NCI-H1417 (cell line): ENCODE results near the gene POMT2.
"Not testable (repeated sequence)": the region's sequence is repeated elsewhere in the genome, so short reads cannot be mapped to it uniquely, and the experiment has no call there.

Source experiments
- DNase-seq, 3 experiments: peaks; one replicate each; lab custom pipeline; 2025; lab: John Stamatoyannopoulos, UW

POMT2 gene

DNA sequence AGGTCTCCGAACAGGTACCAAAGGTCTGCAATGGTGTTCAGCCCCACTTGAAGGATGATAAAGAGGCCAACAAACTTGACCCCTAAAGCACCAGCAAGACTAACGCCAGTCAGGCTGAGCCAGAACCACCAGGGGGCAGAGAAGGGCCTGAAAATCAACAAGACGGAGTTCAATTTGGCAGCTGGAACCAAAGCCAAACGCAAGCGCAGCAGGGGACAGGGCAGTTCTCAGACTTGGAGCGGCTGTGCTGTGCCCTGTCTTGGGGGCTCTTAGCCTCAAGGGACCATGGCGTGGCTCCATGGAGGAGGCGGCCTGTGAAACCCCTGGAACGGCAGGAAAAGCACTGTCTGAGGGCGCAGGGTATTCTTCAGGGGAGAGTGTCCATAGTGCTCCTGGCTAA is 19.6 kb downstream of the POMT2 start:
- DNase-seq: peak; percentile 36 to 76 (median 49)

DNA sequence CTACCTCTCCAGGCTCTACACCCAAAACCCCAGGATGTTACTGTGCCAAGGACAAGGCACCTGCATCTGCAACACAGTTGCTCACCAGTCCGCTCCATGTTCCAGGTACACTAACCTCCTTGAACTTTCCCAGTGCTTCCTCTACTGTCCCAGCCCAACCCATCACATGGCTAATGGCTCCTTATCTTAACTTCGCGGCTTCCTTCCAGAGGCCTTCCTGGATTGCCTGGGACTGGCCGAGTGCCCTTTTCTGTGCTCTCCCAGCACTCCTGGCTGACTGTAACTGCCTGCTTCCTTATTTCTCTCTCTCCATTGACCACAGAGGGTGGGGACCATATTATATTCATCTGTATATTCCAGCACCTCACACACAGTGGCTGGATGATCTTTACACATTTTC is 20.9 kb downstream of the POMT2 start:
- DNase-seq: no peak

DNA sequence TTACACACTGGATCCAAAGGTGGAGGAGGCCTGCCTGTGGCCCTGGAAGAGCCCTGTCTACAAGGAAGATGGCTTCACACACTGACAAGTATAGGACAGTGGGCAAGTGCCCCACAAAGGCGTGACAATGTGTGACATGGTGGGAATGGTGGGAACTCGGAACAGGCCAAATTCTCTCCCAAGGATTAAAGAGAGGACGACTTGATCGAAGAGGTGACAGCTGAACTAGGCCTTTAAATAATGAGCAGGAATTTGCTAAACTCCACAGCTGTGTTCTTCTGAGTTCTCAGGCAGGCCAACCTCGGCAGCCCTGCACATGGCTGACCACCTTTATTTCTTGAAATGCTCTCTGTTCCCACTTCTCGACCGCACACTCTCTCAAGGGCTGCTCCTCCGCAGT is 23.8 kb downstream of the POMT2 start:
- no peak for DNase-seq

DNA sequence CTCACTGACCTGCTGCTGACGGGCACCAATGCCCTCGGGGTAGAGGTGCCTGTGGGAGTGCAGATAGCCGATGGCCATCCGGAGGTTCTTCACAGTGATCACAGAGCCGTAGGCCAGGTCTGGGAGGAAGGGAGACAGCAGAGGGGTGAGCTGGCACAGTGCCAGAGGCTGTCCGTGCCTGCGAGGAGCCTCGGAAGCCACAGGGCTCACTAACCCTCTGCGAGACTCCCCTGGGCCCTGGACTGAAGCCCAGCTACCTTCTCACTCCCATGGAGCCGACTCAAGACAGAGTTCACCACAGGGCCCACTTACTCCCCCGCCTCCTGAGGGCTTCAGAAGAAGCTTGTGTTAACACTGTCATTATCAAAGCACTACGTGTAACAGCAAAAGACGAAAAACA is 24.5 kb downstream of the POMT2 start:
- no peak for DNase-seq

DNA sequence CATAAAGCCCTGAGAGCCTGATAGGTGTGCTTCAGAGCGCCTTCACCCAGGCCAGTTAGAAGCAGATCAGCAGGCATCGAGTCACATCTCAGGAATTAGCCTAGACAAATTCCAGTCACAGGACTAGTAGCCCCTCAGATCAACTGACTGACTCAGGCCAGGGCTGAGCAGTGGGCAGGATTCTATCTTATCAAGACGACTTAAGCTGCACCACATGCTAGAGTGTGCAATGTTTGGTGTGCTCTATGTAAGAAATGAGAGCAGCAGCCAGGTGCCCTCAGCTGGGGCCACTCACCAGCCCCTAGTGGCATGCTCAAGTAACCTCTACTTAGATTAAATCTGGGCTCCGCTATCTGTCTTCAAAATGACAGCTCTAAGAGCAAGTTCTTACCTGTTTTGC is 30.0 kb downstream of the POMT2 start:
- no peak for DNase-seq

DNA sequence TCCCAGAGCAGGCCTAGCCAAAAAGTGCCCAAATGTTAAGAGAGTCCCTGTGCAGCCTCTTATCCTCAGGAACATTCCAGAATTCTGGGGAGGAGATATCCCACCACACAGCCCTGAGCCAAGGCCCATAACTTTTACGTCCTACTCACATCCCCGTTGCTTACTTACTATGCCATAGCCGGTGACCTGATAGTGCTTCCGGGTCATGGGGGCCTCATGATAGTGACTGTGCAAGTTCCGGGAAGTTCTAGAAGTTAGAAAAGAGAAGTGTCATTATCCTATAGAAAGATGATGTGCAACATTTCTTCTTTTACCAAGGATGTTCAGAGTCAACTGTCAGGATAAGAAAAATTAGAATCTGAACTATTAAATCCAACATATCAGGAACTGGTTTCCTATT is 34.1 kb downstream of the POMT2 start:
- no peak for DNase-seq

DNA sequence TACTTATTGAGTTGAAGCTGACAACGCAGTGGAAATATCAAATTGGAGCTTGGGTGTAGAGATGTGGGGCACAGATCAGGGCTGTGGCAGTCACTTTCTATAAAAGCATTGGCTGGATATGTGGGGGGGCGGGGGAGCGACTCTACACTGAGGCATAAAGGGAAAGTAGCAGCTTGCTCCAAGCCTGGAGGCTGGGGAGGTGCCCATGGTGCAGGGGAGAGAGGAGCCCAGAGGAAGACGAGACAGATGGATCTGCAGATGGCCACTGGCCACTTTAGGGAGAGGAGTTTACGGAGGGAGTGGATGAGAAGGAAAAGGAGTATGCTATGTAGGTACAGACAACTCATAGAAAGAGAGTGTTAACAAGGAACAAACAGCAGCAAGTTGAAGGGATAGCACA is 36.2 kb downstream of the POMT2 start:
- no peak for DNase-seq

DNA sequence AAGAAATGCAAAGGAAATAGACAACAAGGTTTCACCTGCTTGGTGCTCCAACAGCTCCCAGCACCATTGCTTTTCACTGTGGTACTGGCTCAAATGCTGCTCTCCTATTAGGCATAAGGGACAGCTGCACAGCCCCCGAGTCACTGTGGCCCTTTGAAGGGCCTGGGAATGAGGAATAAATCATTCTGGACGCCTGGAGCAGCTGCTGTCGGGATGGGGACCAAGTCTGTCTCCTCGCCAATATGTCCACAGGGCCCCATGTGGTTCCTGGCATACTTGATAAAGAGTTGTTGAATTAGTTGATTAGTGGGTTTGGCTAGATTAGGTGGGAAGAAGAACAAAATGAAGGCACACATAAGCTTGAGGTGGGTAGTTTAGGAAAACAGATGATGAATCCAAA is 36.6 kb downstream of the POMT2 start:
- DNase-seq: no peak

DNA sequence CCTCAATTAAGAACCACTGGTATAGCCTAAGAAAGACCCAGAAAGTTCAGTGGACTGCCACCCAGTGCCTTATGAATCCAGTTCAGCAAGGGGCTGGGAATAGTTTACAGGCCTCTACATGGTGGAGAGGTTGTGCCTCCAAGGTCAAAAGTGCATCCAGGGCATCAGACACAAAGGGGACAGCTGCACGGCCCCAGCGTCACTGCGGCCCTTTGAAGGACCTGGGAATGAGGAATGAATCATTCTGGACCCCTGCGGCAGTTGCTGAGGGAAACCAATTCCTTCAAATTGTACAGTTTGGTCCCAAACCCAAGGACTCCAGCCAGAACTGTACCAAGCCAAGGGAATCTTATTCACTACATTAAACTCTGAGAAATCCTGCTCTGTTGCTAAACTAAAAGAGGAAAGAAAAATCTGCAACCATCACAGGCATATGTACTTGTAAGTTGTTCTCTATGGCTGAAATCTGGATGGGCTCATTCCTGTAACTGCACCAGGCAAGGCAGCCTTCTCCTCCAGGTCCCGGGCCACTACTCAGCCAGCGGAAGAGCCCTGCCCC is 38.8 kb downstream of the POMT2 start:
- DNase-seq: no peak

DNA sequence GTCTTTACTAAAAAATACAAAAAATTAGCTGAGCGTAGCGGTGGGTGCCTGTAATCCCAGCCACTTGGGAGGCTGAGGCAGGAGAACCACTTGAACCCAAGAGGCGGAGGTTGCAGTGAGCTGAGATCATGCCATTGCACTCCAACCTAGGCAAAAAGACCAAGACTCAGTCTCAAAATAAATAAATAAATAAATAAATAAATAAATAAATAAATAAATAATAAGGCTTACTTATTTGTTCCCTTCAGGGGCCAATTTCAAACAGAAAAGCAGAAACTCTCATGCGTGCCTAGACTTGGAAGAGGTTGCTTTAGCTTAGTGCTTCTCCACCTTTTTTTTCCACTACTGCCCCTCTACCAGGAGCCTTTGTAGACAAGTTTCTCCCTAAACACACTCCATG is 39.8 kb downstream of the POMT2 start:
- DNase-seq: not testable (repeated sequence)

DNA sequence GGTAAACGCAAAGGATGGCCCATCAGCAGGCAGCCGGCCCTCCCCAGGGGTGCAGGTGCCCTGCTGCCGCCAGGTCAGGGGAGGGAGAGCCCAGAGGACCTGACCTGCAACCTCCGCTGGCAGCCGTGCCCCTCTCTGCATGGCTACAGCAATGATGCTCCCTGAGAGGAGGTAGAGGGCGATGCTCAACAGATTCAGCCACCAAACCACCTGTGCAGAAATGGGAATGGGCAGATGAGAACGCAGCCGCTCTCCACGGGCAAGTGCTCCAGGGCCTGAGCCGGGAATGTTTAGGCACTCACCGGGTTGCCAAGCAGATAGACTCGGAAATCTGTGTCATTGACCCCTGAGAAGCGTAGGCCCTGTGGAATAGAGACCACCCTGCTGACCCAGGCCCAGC is 41.0 kb downstream of the POMT2 start:
- no peak for DNase-seq

DNA sequence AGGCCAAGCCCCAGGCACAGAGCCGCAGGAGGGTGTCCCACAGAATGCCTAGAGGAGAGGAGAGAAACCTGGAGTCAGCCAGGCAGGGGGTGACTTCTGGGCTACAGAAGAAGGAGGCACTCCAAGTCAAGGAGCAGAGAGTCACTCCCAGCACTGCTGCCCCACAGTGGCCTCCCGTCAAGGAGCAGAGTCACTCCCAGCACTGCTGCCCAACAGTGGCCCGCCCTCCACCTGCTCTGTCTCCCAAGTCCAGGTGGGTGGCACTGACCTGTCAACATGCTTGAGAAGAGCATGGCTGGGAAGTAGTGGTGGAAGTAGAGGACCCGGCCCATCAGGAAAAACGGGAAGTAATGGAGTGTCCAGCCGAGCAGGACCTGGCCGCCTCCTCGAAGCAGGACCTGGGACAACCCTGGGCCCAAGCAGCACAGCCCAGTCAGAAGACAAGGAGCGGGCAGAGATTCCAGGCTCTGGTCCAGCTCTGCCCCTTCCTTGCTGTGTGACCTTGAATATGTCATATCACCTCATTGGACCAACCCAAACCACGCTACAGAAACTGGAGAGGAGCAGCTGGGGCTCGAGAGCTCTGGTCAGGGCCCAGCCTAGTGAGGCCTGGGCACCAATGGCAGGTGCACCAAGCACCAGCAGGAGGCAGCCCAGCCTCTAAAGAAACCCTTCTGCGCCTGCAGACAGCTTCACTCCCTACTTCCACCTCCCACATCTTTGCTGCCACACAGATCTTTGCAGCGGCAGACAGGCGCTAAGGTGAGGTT is 42.0 kb downstream of the POMT2 start:
- no peak for DNase-seq

DNA sequence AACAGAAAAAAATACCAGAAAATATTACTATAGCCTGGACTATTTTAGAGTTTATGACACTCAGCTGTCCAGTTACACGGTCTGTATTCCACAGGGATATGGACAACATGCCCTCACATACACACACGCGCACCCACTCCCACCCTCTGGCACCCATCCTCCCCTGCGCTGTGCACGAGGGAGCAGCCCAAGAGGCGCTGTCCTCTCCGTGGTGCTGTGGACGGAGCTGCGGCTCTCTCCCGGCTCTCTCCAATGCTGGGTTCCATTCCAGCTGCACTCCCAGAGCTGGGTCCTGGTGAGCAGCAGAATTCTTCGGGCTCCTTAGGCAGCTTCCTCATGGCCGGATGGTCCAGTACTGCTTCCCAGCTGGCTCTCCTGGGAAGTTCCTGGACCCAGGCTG is 43.7 kb downstream of the POMT2 start:
- DNase-seq: no peak

DNA sequence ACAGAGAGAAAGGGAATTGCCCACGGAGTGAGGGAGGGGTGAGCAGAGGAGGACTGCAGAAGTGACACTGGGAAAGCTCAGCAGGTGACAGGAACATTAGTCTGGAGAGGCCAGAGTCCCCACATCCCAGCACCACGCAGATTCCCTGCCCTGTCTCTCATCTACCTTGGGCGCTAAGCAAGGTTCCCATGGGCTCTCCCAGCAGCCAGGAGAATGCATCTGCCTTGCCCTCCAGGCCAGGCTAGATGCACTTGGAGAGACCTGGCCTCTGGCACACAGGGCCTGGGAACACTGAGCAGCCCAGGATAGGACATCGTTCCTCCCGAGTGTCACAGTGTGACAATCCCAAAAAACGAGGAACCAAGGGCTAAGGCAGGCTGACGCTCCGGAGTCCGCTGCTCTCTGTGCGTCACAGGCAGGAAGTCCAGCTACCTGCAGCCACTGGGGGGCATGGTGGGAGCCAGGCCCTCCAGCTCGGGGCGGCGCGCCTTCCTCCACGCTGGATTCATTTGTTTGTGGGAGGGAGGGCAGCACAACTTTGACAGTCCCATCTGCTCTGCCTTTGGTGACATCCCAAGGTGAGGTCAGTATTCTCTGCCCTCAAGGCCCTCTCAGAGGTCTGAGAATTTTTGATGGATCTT is 44.3 kb downstream of the POMT2 start:
- DNase-seq: no peak

DNA sequence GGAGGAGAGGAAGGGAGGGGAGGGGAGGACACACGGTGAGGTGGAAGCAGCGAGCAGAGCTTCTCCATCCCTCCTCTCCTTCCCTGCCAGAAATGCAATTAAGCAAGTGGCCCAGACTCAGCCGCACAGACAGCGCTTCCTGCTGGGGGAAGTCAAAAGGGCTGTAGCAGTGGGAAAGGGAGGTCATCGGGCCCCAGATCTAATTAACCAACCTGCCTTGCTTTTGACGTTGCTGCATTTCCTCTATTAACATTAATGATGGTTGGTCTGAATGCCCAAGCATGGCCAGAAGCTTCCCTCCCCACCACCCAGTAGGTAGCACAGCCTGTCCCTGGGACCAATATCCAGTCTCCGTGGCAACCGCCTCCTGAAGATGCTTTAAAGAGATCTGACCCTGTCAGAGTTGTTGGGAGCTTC is 45.1 kb downstream of the POMT2 start:
- no peak for DNase-seq

DNA sequence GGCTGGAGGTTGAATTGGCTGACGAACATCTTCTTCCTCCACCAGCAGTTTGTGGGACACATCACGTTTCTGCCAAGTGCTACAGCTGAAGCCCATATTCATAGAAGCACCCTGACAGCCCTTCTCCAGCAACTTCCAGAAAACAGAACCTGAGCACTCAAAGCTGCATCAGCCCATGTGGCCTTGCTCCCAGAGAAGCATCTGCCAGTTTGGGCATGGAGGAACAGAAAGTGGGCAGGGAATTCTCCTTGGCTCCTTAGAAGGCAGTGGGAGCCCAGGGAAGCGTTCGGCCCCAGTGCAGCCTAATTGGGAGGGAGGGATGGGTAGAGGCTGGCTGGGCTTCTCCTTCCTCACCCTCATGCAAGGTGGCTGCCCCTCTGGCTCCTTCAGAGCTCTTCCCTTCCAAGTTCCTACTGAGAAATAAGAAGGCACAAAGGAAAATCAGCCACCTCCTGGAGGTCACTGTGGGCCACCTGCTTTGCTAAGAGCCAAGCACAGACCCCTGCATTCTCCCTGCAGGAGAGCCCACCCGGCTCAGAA is 45.6 kb downstream of the POMT2 start:
- no peak for DNase-seq

DNA sequence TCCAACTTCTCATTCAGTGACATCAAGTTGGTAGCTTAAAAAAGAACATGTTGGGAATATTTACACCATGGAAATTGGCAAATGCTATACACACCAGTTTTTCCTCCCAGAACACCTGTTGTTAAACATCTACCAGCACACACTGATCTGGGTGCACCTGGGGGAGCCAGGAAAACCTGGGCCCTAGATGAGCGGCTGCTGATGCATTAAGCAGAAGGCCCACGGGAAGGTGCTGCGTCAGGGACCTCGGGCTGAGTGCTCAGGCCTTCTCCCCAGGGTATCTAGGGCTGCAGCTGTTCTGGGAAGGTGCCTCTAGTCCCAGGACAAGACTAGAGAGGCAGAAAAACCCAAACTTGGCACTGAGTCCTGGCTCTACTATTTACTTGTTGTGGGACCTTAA is 46.9 kb downstream of the POMT2 start:
- DNase-seq: no peak

DNA sequence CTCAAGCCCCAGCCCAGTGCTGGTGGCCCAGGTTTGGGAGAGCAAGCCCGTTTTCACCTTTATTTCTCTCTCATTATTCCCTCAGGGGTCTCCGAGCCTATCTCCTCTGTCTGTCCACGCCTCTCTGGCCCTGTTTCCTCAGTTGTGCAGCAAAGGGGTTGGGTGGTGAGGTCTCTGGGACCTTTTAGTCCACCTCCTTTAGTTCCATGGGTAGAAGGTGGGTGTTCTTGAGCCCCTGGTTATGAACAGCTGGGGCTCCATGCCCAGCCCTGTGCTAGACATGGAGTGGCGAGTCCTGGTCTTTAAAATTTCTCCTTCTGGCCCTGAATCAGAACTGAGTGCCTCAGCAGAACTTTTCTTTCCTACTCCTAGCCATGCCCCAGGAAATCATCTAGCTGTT is 48.4 kb downstream of the POMT2 start:
- DNase-seq: no peak

DNA sequence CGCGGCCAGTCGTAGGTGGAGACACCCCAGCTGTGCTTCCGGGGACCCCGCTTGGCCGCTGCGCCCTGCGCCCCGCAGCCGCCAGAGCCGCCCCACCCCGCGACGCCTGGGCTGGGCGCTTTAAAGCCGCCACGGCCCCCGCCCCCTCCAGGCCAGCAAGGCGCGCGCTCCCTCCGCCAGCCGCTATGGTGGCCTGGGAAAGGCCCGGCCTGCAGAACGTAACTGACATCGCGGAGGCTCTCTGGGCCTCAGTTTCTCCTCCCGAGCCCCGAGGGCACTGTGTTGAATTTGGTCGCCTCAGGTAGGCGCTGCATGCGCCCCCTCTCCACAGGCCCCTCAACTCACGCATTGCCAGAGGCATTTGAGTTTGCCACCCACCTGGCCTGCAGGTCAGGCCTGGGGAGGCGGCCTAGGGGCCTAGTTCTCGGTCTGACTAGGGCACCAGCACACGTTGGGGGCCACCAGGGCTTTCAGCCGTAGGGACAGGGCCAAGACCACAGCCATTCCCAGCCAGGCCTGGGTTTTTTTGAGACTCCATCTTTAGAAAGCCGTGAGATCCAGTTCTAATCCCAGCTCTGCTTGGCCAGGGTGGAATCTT is 49.5 kb downstream of the POMT2 start, which contains the start of gene NGB:
NGB (minus strand) TSS at position 94 of the 598 bp plus-strand sequence. CDS start 269 bp downstream, outside the sequence.
- DNase-seq: peak in 2 of 3 experiments; percentile 80 to 86

DNA sequence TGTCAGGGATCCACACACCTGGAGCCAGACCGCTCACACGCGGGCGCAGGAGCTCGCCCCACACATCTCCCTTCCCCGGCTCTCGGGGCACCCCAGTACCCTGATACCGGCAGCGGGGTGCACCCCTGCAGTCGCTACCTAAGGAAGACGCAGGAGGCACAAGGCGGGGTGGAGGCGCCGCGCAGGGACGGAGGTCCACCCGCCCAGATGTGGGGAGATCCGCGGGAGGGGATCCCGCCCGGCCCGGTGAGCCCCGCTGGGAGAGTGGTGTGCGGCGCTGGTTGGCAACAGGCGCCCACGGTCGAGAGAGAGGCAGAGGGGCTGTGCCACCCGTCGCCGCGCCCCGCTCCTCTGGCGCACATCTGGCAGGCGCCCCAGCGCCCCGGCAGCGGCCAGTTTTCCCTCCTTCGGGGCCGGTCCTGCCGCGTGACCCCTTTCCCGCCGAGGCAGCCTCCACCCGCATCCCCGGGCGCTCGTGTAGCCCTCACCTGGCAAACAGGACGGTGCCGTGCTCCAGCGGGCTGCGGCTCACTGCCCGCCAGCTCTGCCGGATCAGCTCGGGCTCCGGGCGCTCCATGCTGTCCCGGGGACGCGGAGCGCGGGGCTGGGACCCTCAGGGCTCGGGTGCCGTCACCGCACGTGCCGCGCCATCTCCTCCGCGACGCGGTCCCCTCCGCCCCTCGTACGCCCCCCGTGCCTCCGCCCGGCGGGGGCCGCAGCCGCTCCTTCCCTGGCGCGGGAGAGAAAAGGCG is 50.1 kb downstream of the POMT2 start:
- peak in 2 of 3 experiments; percentile 80 to 86 for DNase-seq

DNA sequence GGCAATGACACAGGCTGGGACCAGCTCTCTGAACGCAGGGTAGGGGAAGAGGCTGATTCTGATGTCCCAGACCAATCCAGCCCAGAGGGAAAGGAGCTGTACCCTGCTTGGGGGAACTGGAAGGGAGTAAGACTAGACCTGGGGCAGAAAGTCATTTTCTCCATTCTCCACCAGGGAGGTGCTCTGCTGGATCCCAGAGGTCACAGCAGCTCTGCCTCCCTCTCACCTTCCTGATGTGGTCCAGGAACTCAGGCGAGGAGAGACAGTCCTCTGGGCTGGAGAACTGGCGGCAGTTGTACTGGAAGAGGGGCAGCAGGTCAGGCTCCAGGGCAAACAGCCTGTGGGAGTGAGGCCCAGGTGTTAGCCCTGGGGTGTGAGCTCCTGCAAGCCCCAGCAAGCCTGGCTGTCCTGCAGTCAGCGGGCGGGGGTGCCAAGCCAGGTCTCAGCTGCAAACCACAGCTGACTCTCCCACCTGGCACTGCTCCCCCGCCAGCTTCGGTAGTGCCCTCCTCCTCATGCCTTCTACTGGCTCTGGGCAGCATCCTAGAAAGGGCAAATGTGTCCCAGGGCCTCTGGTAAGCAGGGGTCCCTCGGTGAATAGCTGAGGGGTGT is 51.6 kb downstream of the POMT2 start:
- DNase-seq: peak in 2 of 3 experiments; percentile 87 to 94
